ENCODE data around the gene ANAPC16.
"Not testable (repeated sequence)": the region's sequence is repeated elsewhere in the genome, so short reads cannot be mapped to it uniquely, and the experiment has no call there.

Gene ANAPC16

GRCh38 chr10:72206511-72207229, 9.1 kb upstream of the ANAPC16 start:
- DNase-seq (ENCODE audit: low read depth in 1 of 2, low spot score in 1 of 2), result no peak
- TF ChIP-seq SPI1 (IDR thresholded peaks at IDR 0.05; ENCODE audit: borderline replicate concordance, low read depth) (no peak), POLR2AphosphoS5 (IDR thresholded peaks at IDR 0.05; ENCODE audit: low read depth) (no peak), CTCF (IDR thresholded peaks at IDR 0.05; ENCODE audit: insufficient read depth, low read length) (no peak), GABPA (IDR thresholded peaks at IDR 0.05; ENCODE audit: low read depth) (no peak)
- TF ChIP-seq, protein P1, sequence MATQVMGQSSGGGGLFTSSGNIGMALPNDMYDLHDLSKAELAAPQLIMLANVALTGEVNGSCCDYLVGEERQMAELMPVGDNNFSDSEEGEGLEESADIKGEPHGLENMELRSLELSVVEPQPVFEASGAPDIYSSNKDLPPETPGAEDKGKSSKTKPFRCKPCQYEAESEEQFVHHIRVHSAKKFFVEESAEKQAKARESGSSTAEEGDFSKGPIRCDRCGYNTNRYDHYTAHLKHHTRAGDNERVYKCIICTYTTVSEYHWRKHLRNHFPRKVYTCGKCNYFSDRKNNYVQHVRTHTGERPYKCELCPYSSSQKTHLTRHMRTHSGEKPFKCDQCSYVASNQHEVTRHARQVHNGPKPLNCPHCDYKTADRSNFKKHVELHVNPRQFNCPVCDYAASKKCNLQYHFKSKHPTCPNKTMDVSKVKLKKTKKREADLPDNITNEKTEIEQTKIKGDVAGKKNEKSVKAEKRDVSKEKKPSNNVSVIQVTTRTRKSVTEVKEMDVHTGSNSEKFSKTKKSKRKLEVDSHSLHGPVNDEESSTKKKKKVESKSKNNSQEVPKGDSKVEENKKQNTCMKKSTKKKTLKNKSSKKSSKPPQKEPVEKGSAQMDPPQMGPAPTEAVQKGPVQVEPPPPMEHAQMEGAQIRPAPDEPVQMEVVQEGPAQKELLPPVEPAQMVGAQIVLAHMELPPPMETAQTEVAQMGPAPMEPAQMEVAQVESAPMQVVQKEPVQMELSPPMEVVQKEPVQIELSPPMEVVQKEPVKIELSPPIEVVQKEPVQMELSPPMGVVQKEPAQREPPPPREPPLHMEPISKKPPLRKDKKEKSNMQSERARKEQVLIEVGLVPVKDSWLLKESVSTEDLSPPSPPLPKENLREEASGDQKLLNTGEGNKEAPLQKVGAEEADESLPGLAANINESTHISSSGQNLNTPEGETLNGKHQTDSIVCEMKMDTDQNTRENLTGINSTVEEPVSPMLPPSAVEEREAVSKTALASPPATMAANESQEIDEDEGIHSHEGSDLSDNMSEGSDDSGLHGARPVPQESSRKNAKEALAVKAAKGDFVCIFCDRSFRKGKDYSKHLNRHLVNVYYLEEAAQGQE (IDR thresholded peaks at IDR 0.05; ENCODE audit: insufficient replicate concordance, low read depth), result no peak
- Histone ChIP-seq H3K4me3 (replicated peaks; ENCODE audit: insufficient read depth, low read length) (no peak overlapping the region), H3K27me3 (ENCODE audit: insufficient read depth, poor library complexity, severe bottlenecking) (no peaks in the 10 kb centered on the region), H3K27ac (replicated peaks) (no peak overlapping the region)

- not testable (repeated sequence) for H3K27me3 ChIP-seq (ENCODE audit: insufficient read depth, poor library complexity, severe bottlenecking); H3K4me3 ChIP-seq (replicated peaks; ENCODE audit: insufficient read depth, low read length)
- peak overlapping the region; percentile 31; the same call in 1 of the 2 replicates for H3K27ac ChIP-seq (replicated peaks)
- peak in 1 of 2 experiments; percentile 19 for DNase-seq (ENCODE audit: low read depth in 1 of 2, low spot score in 1 of 2)
These were observed 7.3 kb upstream of the ANAPC16 start for GRCh38 chr10:72208526-72208925.

DNA sequence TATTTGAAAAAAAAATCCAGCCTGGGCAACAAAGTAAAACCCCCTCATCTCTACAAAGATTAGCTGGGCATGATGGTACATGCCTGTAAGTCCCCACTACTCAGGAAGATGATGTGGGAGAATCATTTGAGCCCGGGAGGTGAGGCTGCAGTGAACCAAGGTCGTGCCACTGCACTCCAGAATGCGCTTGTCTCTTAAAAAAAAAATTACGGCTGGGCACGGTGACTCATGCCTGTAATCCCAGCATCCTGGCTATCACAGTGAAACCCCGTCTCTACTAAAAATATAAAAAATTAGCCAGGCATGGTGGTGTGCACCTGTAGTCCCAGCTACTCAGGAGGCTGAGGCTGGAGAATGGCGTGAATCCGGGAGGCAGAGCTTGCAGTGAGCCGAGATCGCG, 4.4 kb upstream of the ANAPC16 start:
- not testable (repeated sequence) for DNase-seq (ENCODE audit: low read depth in 1 of 2, low spot score in 1 of 2); H3K27ac ChIP-seq (replicated peaks); H3K27me3 ChIP-seq (ENCODE audit: insufficient read depth, poor library complexity, severe bottlenecking); H3K4me3 ChIP-seq (replicated peaks; ENCODE audit: insufficient read depth, low read length)

DNA sequence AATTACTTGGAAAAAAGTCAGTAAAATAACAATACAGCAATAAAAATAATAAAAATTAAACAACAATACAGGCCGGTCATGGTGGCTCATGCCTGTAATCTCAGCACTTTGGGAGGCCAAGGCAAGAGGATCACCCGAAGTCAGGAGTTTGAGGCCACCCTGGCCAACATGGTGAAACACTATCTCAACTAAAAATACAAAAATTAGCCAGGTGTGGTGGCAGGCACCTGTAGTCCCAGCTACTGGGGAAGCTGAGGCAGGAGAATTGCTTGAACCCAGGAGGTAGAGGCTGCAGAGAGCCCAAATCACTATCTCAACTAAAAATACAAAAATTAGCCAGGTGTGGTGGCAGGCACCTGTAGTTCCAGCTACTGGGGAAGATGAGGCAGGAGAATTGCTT, 4.0 kb upstream of the ANAPC16 start:
- H3K4me3 ChIP-seq (replicated peaks; ENCODE audit: insufficient read depth, low read length); DNase-seq (ENCODE audit: low read depth in 1 of 2, low spot score in 1 of 2); H3K27ac ChIP-seq (replicated peaks); H3K27me3 ChIP-seq (ENCODE audit: insufficient read depth, poor library complexity, severe bottlenecking): not testable (repeated sequence)

GRCh38 chr10:72218325-72218724, 2.5 kb downstream of the ANAPC16 start:
- peak overlapping the region; percentile 53 for H3K27ac ChIP-seq (replicated peaks)
- no peak overlapping the region for H3K4me3 ChIP-seq (replicated peaks; ENCODE audit: insufficient read depth, low read length)
- no peak for DNase-seq (ENCODE audit: low read depth in 1 of 2, low spot score in 1 of 2)
- TF ChIP-seq SPI1 (IDR thresholded peaks at IDR 0.05; ENCODE audit: borderline replicate concordance, low read depth) (peak; percentile 83; the same call in 1 of the 2 replicates), CTCF (IDR thresholded peaks at IDR 0.05; ENCODE audit: insufficient read depth, low read length) (no peak)
- H3K27me3 ChIP-seq (ENCODE audit: insufficient read depth, poor library complexity, severe bottlenecking), result no peaks in the 10 kb centered on the region

GRCh38 chr10:72218726-72219125, 2.9 kb downstream of the ANAPC16 start:
- H3K27me3 ChIP-seq (ENCODE audit: insufficient read depth, poor library complexity, severe bottlenecking), result no peaks in the 10 kb centered on the region
- peak overlapping the region; percentile 53 for H3K27ac ChIP-seq (replicated peaks)
- H3K4me3 ChIP-seq (replicated peaks; ENCODE audit: insufficient read depth, low read length), result no peak overlapping the region
- TF ChIP-seq GABPA (IDR thresholded peaks at IDR 0.05; ENCODE audit: low read depth) (no peak), POLR2AphosphoS5 (IDR thresholded peaks at IDR 0.05; ENCODE audit: low read depth) (no peak), SPI1 (IDR thresholded peaks at IDR 0.05; ENCODE audit: borderline replicate concordance, low read depth) (no peak), CTCF (IDR thresholded peaks at IDR 0.05; ENCODE audit: insufficient read depth, low read length) (no peak)
- TF ChIP-seq, protein P1 (IDR thresholded peaks at IDR 0.05; ENCODE audit: insufficient replicate concordance, low read depth), result no peak
- no peak for DNase-seq (ENCODE audit: low read depth in 1 of 2, low spot score in 1 of 2)

Measured in HL-60 (cell line).